ENCODE results near the gene UBE2QL1.

UBE2QL1 gene

GRCh38 chr5:6435356-6435755 is 13.3 kb upstream of the UBE2QL1 start:
- peak; percentile 26 for DNase-seq (ENCODE audit: low read depth)
- H3K4me3 ChIP-seq (ENCODE audit: low read depth, low read length): no peak overlapping the region
- TF ChIP-seq CTCF (IDR thresholded peaks at IDR 0.05; ENCODE audit: insufficient read depth, low read depth, low read length, missing control alignments): peak; percentile 36

GRCh38 chr5:6436715-6437331 is 11.8 kb upstream of the UBE2QL1 start:
- TF ChIP-seq CTCF (IDR thresholded peaks at IDR 0.05; ENCODE audit: insufficient read depth, low read depth, low read length, missing control alignments): no peak
- H3K4me3 ChIP-seq (ENCODE audit: low read depth, low read length): no peak overlapping the region
- DNase-seq (ENCODE audit: low read depth): no peak

GRCh38 chr5:6439588-6440550 is 8.8 kb upstream of the UBE2QL1 start:
- no peak overlapping the region for H3K4me3 ChIP-seq (ENCODE audit: low read depth, low read length)
- DNase-seq (ENCODE audit: low read depth): no peak
- TF ChIP-seq CTCF (IDR thresholded peaks at IDR 0.05; ENCODE audit: insufficient read depth, low read depth, low read length, missing control alignments): no peak

- no peak for TF ChIP-seq CTCF (IDR thresholded peaks at IDR 0.05; ENCODE audit: insufficient read depth, low read depth, low read length, missing control alignments)
- no peak overlapping the region for H3K4me3 ChIP-seq (ENCODE audit: low read depth, low read length)
Observed at GRCh38 chr5:6442333-6442732, 6.3 kb upstream of the UBE2QL1 start.

GRCh38 chr5:6443326-6443725 is 5.3 kb upstream of the UBE2QL1 start:
- no peak overlapping the region for H3K4me3 ChIP-seq (ENCODE audit: low read depth, low read length)
- TF ChIP-seq CTCF (IDR thresholded peaks at IDR 0.05; ENCODE audit: insufficient read depth, low read depth, low read length, missing control alignments): no peak
- no peak for DNase-seq (ENCODE audit: low read depth)

More at GRCh38 chr5:6442333-6442732, 6.3 kb upstream of the UBE2QL1 start:
- no peak for DNase-seq (ENCODE audit: low read depth)

GRCh38 chr5:6446042-6446441 is 2.6 kb upstream of the UBE2QL1 start:
- DNase-seq (ENCODE audit: low read depth): no peak
- no peak overlapping the region for H3K4me3 ChIP-seq (ENCODE audit: low read depth, low read length)

More at GRCh38 chr5:6446042-6446441, 2.6 kb upstream of the UBE2QL1 start:
- no peak for TF ChIP-seq CTCF (IDR thresholded peaks at IDR 0.05; ENCODE audit: insufficient read depth, low read depth, low read length, missing control alignments)

Data from GM12865 (cell line).